Transverse colon (tissue), 4 donors: ENCODE results near the gene MOCS1. TPM values are rescaled to one million over a fixed set of nuclear protein-coding genes. Genes with fewer than 3 reads are reported as not detected.
A peak's percentile ranks its signal among the peaks of the same experiment; 100 is the strongest.

Source experiments
- DNase-seq: peaks from one replicate; pipeline ENCODE4 v3.0.0-alpha.2; 2019
- H3K27ac ChIP-seq, 4 donors: fragments of 200-600 bp; sonication (generic); 2 replicates each; pipeline ENCODE4 v1.5.1; 2016 to 2018; ENCODE audit warnings: inconsistent platforms in 4 of 4
- H3K27me3 ChIP-seq: fragments of 200-600 bp; sonication (generic); 2 replicates; pipeline ENCODE4 v1.5.1; 2017; ENCODE audit warnings: inconsistent platforms
- H3K36me3 ChIP-seq, 4 donors: fragments of 200-600 bp; sonication (generic); 2 replicates each; pipeline ENCODE4 v1.5.1; 2017 to 2019; ENCODE audit warnings: inconsistent platforms in 4 of 4
- H3K4me1 ChIP-seq, 4 donors: fragments of 200-600 bp; sonication (generic); 2 replicates each; pipeline ENCODE4 v1.5.1; 2017 to 2020; ENCODE audit warnings: inconsistent platforms in 4 of 4
- H3K4me3 ChIP-seq, 4 donors: fragments of 200-600 bp; sonication (generic); 1 replicate in 1 of 4; 2 replicates in 3 of 4; pipeline versions ENCODE4 v1.5.1 to v1.6.1; 2017 to 2019; ENCODE audit warnings: inconsistent platforms in 4 of 4
- H3K9me3 ChIP-seq, 2 donors: fragments of 200-600 bp; sonication (generic); 2 replicates each; pipeline ENCODE4 v1.5.1; 2017 to 2019; ENCODE audit warnings: inconsistent platforms in 2 of 2
- EP300 ChIP-seq: sonication (generic); formaldehyde crosslinking; IDR thresholded peaks from one replicate; pipeline ENCODE4 v1.6.1; 2017; ENCODE audit warnings: antibody characterized with exemption, low read depth
- POLR2A ChIP-seq: fragments of 450-650 bp; IDR thresholded peaks from one replicate; pipeline ENCODE4 v1.6.1; 2016; ENCODE audit warnings: antibody characterized with exemption, mild to moderate bottlenecking, moderate library complexity
- POLR2AphosphoS5 ChIP-seq, 3 donors: sonication (generic); formaldehyde crosslinking; IDR thresholded peaks; one replicate each; pipeline ENCODE4 v1.6.1; 2016; ENCODE audit warnings: antibody characterized with exemption in 3 of 3
- WGBS, 2 donors: methylation state at CpG; one replicate each; pipeline ENCODE4 v1.1.5; 2018; ENCODE audit warnings: low coverage in 1 of 2; 5-methylcytosine and 5-hydroxymethylcytosine counted together
- in situ Hi-C, 4 donors: fragments of 200-750 bp; cut with MboI; loops; one replicate each; pipeline versions ENCODE4 v1.15.0 to v1.15.1; 2017; ENCODE audit warnings: low sequenced_read_pairs in 3 of 4, low pct_ligation_motif_present in 1 of 4, low pct_unique_long_range_greater_than_20kb in 1 of 4
- intact Hi-C: fragments of 100-400 bp; cut with DNase I; formaldehyde crosslinking; loops from one replicate; pipeline ENCODE4 v1.15.1; 2023; ENCODE audit warnings: low total_unique reads
- total RNA-seq, 4 donors: library from RNA; depleted of rRNA; stranded (reverse); fragments of >200 nt; gene quantifications; one replicate each; pipeline ENCODE4 v1.1.0, GENCODE V29; 2016
- TF ChIP-seq, protein P1 (sequence below), 5 experiments: fragments of 200-600 bp in 3 of 5; fragments of 450-650 bp in 2 of 5; sonication (generic) in 3 of 5; IDR thresholded peaks; 1 replicate in 2 of 5; 2 replicates in 3 of 5; pipeline ENCODE4 v1.5.1; 2016 to 2017; ENCODE audit warnings: antibody characterized with exemption in 5 of 5, inconsistent platforms in 3 of 5, mild to moderate bottlenecking in 2 of 5, moderate library complexity in 1 of 5

The MOCS1 gene
- total RNA-seq, 4 donors from 2014 or later: 20.6 to 58.3 (median 42.3) TPM

DNA sequence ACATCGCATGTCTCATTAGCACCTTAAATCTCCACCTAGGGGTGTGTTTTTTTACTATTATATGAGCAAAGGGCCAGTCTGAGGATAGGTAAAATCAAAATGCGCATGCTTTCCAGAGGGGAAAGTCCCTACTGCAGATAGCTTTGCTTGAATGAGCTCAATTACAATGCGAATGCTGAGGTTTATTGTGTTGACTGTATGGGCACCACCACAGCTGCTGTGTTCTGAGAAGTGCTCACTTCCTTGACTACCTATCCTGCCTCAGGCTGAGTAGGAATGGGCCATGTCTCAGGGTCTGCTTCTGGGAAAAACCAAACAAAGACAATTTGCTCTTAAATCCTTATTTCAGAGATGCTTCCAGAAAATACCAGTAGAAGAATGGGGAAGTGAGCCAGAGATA lies 36.6 kb downstream of the MOCS1 start:
- DNase-seq: peak; percentile 47
- H3K36me3 ChIP-seq: no peaks in the 10 kb centered on the region
- H3K9me3 ChIP-seq: no peaks in the 10 kb centered on the region
- H3K4me1 ChIP-seq: peaks cover 0 to 12% (median 3%) of the 10 kb centered on the region in 4 donors
- WGBS, 2 donors: 52 to 53% methylated on average over 2 to 3 of the region's 3 CpGs
- peak overlapping the region in 2 of 4 donors; percentile 8 to 31 for H3K27ac ChIP-seq
- intact Hi-C loops: loop anchor here (10.0 kb wide), 1 partner anchor 523 kb away; no protein-coding TSS in a partner anchor
- no peak overlapping the region for H3K4me3 ChIP-seq
- TF ChIP-seq POLR2AphosphoS5 (IDR thresholded peaks at IDR 0.05) (peak in 1 of 3 donors; percentile 49), EP300 (no peak)
- in situ Hi-C loops: loop anchor here in 1 of 4 donors (25.0 kb wide), 2 partner anchors 415 to 535 kb away; no protein-coding TSS in a partner anchor
- no peaks in the 10 kb centered on the region for H3K27me3 ChIP-seq

DNA sequence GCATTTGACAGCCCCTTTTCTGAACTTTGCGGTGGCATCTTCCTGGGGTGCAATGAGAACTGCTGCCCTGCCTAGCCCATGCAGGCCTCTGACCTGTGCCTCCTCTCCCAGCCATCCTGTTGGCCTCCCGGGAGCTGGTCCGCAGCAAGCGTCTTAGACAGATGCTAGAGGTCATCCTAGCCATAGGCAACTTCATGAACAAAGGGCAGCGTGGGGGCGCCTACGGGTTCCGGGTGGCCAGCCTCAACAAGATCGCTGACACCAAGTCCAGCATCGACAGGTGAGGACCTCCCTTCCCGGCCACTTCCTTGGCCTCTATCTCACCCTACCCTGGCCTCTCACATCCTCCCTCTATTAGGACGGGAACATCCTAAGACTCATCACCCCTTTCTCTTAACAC lies 37.6 kb downstream of the MOCS1 start:
- Histone ChIP-seq H3K4me1 (peaks cover 0 to 12% (median 3%) of the 10 kb centered on the region in 4 donors), H3K27me3 (no peaks in the 10 kb centered on the region), H3K36me3 (no peaks in the 10 kb centered on the region), H3K27ac (no peak overlapping the region), H3K9me3 (no peaks in the 10 kb centered on the region), H3K4me3 (no peak overlapping the region)
- 87 to 88% methylated on average over 1 to 12 of the region's 12 CpGs for WGBS, 2 donors
- no peak for TF ChIP-seq EP300
- no peak for TF ChIP-seq POLR2A
- TF ChIP-seq, protein P1, sequence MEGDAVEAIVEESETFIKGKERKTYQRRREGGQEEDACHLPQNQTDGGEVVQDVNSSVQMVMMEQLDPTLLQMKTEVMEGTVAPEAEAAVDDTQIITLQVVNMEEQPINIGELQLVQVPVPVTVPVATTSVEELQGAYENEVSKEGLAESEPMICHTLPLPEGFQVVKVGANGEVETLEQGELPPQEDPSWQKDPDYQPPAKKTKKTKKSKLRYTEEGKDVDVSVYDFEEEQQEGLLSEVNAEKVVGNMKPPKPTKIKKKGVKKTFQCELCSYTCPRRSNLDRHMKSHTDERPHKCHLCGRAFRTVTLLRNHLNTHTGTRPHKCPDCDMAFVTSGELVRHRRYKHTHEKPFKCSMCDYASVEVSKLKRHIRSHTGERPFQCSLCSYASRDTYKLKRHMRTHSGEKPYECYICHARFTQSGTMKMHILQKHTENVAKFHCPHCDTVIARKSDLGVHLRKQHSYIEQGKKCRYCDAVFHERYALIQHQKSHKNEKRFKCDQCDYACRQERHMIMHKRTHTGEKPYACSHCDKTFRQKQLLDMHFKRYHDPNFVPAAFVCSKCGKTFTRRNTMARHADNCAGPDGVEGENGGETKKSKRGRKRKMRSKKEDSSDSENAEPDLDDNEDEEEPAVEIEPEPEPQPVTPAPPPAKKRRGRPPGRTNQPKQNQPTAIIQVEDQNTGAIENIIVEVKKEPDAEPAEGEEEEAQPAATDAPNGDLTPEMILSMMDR (IDR thresholded peaks at IDR 0.05): no peak
- no peak for TF ChIP-seq POLR2AphosphoS5 (IDR thresholded peaks at IDR 0.05)
- intact Hi-C loops: loop anchor here (10.0 kb wide), 1 partner anchor 522 kb away; no protein-coding TSS in a partner anchor
- no peak for DNase-seq
- in situ Hi-C loops: loop anchor here in 1 of 4 donors (25.0 kb wide), 2 partner anchors 416 to 534 kb away; no protein-coding TSS in a partner anchor

DNA sequence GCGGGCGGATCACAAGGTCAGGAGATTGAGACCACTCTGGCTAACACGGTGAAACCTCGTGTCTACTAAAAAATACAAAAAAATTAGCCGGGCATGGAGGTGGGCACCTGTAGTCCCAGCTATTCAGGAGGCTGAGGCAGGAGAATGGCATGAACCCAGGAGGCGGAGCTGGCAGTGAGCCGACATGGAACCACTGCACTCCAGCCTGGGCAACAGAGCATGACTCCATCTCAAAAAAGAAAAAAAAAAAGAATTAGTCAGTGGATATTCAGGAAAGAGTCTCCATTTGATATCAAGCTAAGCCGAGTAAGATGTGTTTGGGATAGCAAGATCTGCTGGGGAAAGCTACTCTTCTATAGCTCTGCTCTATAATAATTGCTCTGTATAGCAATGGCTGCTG lies 41.0 kb downstream of the MOCS1 start:
- 81 to 100% methylated on average over 1 to 8 of the region's 8 CpGs for WGBS, 2 donors
- Histone ChIP-seq H3K9me3 (no peaks in the 10 kb centered on the region), H3K4me1 (peaks cover 0 to 12% (median 2%) of the 10 kb centered on the region in 4 donors), H3K27me3 (no peaks in the 10 kb centered on the region), H3K36me3 (no peaks in the 10 kb centered on the region), H3K4me3 (no peak overlapping the region), H3K27ac (no peak overlapping the region)
- intact Hi-C loops: loop anchor here (10.0 kb wide), 1 partner anchor 518 kb away; no protein-coding TSS in a partner anchor
- DNase-seq: no peak
- in situ Hi-C loops: loop anchor here in 1 of 4 donors (25.0 kb wide), 2 partner anchors 419 to 531 kb away; no protein-coding TSS in a partner anchor
- TF ChIP-seq, protein P1 (IDR thresholded peaks at IDR 0.05): no peak
- no peak for TF ChIP-seq POLR2AphosphoS5 (IDR thresholded peaks at IDR 0.05)
- no peak for TF ChIP-seq EP300
- TF ChIP-seq POLR2A: no peak

DNA sequence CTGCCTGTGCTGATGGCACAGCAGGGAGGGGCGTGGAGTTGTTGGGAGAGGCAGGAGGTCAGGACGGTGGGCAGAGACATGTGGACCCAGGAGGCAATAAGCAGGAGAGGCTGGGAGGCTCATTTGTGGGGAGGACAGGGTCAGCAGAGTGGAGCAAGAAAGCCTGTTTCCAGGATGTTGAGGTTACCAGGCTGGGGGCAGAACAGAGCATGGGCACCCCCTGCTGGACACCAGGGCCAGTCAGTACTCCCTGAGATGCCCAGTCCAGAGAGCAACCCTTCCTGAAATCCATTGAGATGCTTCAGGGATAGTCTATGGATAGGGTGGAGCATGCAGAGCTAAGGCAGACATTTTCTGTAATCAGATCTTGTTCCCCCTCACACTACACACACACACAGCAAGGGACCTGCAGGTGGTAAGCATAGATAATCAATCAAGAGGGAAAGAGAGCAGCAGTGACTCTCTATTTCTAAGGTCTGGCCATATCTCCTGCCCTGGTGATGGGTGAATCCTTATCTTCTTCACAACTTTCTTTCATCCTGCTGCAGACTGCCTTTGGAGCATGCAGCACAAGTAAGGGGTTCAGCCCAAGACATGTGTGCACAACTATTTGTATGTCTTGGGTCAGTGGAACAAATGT lies 41.7 kb downstream of the MOCS1 start:
- in situ Hi-C loops (loop anchor here in 1 of 4 donors (25.0 kb wide), 2 partner anchors 420 to 530 kb away; no protein-coding TSS in a partner anchor), intact Hi-C loops (loop anchor here (10.0 kb wide), 1 partner anchor 518 kb away; no protein-coding TSS in a partner anchor)
- WGBS, 2 donors: 62% methylated on average over 2 of the region's 2 CpGs; no CpG with 5 or more reads in 1 of the 2 donors
- H3K4me1 ChIP-seq: peaks cover 0 to 10% (median 2%) of the 10 kb centered on the region in 4 donors
- peak; percentile 66 for DNase-seq
- H3K4me3 ChIP-seq: no peak overlapping the region
- H3K9me3 ChIP-seq: no peaks in the 10 kb centered on the region
- H3K27me3 ChIP-seq: no peaks in the 10 kb centered on the region
- no peak overlapping the region for H3K27ac ChIP-seq
- TF ChIP-seq, protein P1 (IDR thresholded peaks at IDR 0.05): peak; percentile 51 to 69 (median 65)
- no peak for TF ChIP-seq EP300
- no peaks in the 10 kb centered on the region for H3K36me3 ChIP-seq
